ENCODE data around the gene FBXO21.

DNA sequence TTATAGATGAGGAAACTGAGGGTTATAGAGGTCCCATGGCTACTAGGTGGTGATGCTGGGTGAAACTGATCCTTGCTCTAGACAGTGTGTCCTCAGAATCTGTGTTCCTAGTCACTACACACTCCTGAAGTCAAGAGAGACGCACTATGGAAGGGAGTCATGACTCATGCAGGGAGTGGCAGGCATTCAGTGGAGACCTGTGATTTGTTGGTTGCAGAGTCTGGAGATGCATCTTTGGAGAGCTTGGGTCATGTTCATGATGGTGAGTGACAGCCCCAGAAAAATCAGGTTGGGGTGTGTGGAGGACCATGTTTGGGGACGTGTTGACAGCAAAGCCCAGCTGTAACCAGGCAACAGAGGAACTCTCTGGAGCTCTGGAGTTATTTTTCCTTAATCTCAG, 38.0 kb upstream of the FBXO21 start:
- TF ChIP-seq, protein P1, sequence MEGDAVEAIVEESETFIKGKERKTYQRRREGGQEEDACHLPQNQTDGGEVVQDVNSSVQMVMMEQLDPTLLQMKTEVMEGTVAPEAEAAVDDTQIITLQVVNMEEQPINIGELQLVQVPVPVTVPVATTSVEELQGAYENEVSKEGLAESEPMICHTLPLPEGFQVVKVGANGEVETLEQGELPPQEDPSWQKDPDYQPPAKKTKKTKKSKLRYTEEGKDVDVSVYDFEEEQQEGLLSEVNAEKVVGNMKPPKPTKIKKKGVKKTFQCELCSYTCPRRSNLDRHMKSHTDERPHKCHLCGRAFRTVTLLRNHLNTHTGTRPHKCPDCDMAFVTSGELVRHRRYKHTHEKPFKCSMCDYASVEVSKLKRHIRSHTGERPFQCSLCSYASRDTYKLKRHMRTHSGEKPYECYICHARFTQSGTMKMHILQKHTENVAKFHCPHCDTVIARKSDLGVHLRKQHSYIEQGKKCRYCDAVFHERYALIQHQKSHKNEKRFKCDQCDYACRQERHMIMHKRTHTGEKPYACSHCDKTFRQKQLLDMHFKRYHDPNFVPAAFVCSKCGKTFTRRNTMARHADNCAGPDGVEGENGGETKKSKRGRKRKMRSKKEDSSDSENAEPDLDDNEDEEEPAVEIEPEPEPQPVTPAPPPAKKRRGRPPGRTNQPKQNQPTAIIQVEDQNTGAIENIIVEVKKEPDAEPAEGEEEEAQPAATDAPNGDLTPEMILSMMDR (IDR thresholded peaks at IDR 0.05), result no peak
- no peak for TF ChIP-seq EP300 (IDR thresholded peaks at IDR 0.05)
- TF ChIP-seq POLR2A (IDR thresholded peaks at IDR 0.05), result no peak
- TF ChIP-seq POLR2AphosphoS5 (IDR thresholded peaks at IDR 0.05), result no peak

Data from upper lobe of left lung (tissue), 4 donors.